RCC 7860 (cell line): ENCODE results near the gene RGS6.

Experiments
- DNase-seq: peaks from one replicate; pipeline ENCODE4 v3.0.0-alpha.2; 2015; ENCODE audit warnings: low spot score
- FAIRE-seq: peaks from 2 replicates; lab custom pipeline; 2012; peaks lifted over from hg19 to GRCh38; lab: Jason Lieb, UNC

The RGS6 gene

DNA sequence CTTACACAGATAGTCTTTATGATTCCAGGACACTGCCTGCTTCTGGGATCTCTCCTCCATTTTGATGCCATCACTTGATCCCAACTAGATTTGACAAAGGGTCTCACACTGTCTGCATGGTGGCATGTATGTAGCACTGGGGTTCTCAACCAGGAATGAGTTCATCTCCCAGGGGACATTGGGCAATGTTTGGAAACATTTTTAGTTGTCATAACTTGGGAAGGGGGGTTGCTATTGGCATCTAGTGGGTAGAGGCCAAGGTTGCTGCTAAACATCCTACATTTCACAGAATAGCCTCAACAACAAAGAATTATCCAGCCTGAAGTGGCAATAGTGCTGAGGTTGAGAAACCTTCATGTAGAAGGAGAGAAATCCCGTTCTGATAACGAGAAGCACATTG lies 585.5 kb downstream of the RGS6 start:
- no peak for FAIRE-seq
- DNase-seq, result no peak

DNA sequence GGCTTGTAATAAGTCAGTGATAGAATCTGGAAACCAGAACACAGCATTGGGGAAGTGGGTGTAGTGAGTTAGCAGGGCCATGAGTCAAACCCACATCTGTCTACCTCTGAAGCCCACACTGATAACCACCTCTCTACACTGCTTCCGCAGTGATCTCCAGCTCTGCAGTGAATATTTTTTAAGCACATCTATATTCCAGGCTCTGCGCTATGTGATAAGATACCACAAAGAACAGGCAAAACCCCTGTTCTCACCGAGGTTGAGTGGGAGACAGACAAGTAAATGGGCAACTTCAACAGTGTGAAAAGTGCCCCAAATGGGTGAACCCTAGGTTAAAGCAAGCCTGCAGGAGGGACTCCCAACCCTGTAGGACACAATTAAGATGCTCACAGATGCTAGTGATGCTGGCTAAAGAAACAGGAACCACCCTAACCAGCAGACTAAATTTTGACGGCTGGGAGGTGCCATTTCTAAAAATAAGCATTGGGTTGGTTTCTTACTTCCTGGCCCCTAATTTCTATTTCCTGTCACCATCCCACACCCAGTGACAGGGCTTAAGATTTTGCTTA lies 586.7 kb downstream of the RGS6 start:
- DNase-seq (no peak), FAIRE-seq (no peak)

DNA sequence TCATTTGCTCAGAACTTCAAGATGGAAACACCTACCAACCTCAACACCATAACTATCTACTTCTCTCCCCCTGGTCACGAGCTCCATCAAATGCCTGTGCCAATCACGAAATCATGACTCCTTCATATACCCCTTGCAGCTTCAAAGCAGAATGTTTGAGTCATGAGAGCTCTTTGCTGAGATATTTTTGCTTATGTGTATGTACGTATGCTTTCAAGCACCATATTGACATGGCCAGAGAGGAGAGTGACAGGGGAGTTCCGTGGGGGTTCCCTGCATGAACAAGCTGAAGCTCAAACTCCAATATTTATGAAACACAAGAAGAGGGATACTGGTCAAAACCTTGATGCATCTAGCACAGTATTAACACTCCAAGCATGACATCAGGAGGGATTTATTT lies 587.3 kb downstream of the RGS6 start:
- FAIRE-seq (no peak), DNase-seq (no peak)

- no peak for FAIRE-seq
- no peak for DNase-seq
Measured at GRCh38 chr14:72521045-72521444, 588.8 kb downstream of the RGS6 start.

GRCh38 chr14:72521968-72522741 lies 589.9 kb downstream of the RGS6 start:
- no peak for DNase-seq
- FAIRE-seq, result no peak

DNA sequence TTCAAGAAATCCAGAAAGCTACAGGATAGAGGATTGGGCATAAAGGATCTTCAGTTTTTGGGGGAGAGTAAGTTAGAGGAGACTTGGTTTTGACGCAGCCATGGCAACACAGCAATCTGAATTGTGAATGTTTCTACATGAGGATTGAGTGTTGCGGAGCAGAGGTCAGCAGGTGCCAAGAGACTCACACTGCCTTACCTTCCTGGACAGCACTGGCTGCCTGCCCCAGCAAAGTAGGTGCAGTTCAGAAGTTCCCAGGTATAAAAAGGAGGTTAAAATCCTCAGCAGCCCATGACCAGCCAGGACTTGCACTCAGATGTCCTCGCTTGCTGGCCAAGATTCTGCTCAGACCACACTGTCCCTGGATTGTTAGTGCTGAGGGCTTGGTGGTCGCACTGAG lies 590.6 kb downstream of the RGS6 start:
- no peak for DNase-seq
- FAIRE-seq, result no peak

DNA sequence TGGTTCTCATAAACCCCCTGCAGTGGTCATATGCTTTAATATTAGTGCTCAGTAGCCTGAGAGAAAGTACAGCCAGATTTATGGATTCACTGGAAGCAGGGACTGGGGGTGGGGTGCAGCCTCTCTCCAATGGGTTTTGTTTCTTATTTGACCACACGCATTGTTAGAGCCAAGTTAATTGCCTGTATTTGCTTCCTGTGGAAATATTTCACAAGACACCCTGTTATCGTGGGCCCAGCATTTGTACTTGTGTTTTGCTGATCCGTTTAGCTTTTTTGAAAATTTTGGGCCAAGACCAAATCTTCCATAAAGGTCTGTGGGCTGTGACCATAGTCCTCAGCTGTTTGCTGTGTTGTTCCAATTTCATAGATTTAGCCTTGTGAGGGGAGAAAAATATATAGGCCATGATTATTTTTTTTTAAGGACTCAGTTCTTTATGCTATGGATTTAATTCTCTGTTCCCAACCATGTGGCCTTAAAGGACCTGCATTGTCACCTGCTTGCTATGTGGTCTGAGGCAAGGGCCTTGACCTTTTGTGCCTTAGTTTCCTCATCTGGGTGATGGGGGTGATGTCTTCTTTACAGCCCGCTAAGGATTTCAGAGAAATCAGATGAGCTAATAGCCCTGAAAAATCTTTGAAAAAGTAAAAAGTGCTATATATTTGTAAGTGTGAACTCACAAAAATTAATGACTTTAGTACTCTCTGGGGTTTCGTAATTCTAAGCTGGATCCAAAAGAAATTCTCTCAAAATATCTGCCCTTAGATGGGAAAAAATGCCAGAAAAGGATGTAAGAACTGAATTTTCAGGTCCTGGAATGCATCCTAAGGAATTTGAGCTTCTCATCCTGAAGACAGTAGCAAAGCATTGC lies 591.4 kb downstream of the RGS6 start:
- DNase-seq (no peak), FAIRE-seq (no peak)

DNA sequence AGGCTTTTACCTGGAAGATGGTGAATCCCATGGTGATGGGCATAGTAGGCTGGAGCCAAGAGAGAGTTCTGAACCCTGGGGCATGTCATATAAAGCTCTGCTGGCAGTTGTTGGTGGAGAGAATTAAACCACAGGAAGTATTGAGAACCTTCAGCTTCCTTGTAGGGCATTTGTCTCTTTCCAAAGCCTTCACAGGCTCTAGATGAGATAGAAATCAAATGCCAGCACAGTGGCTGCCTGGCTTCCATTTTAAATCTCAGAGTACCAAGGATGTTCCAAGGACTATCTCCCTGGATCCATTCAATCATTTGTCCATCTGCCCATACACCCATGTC lies 592.0 kb downstream of the RGS6 start:
- no peak for FAIRE-seq
- no peak for DNase-seq

GRCh38 chr14:72525087-72525915 lies 593.1 kb downstream of the RGS6 start:
- DNase-seq (no peak), FAIRE-seq (no peak)

GRCh38 chr14:72527591-72527990 lies 595.4 kb downstream of the RGS6 start:
- DNase-seq (no peak), FAIRE-seq (no peak)

DNA sequence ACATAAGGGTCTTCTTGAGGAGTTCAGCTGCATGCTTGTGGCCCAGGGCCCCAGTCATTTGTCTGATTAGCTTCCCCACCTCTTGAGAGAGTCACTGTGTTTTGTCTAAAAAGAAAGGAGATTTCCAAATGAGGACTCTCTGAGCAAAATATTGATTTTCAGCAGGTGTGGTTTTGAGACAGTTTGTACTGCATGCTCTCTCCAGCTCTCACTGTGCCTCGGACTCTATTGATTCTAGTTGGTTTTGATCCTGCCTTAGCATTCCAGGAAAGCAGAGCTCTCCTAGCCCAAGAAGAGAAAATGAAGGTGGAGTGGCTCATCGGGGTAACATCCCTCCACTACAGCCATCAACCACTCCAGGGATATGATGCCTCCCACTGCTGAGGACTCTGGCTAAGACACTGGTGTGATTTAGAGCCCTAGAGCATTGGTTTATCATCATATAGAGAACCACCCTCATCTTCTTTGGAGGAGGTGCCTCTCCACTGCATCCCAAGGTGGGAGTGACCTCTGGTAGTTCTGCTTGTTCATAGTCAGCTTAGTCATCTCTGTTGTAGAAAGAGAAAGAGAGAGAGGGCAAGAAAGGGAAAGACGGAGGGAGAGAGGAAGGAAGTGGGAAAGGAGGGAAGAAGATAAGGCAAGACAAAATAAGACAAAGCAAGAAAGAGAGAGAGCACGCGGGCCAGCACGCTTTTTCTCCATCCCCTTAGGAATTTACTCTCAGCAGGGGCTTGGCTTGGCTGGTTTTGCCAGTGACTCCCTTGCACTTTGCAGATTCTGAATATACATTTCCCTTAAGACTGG lies 596.0 kb downstream of the RGS6 start:
- DNase-seq (peak; percentile 9), FAIRE-seq (no peak)

DNA sequence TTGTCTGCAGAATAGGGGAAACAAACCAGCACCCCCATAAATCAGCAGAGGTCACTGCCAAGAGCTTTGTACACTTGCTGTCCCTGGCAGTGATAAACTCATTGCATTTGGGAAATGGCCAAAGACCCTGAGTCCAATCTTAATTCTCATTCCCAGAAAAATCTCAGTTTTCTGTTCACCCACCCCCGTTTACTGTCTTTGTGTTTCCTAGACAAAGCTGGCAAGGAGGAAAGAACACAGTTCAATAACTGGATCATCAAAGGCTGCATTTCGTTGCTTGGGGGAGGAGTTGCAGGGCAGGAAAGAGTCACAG lies 596.6 kb downstream of the RGS6 start:
- DNase-seq, result no peak
- FAIRE-seq, result no peak

GRCh38 chr14:72532686-72533454 lies 600.6 kb downstream of the RGS6 start:
- DNase-seq (no peak), FAIRE-seq (no peak)

GRCh38 chr14:72535485-72535884 lies 603.3 kb downstream of the RGS6 start:
- no peak for DNase-seq
- no peak for FAIRE-seq

DNA sequence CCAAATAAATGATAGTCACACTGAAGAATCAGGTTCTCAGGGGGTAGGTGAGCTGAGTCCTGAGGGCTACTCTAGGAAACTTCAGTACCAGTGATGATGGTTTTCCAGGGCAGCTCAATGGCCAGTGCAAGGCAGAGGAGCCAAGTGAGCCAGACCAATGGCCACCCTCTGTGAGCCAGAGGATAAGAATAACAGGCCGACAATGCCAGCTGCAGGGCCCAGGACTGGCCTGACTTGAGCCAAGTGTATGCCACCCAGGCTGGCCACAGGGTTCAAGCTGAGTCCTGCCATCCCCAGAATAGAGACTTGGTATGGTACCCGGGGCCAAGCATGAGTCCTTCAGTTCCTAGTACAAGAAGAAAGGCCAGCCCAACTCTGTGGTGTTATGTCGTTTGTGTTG lies 606.2 kb downstream of the RGS6 start:
- FAIRE-seq (no peak), DNase-seq (no peak)

GRCh38 chr14:72539661-72540315 lies 607.6 kb downstream of the RGS6 start:
- DNase-seq (no peak), FAIRE-seq (no peak)

DNA sequence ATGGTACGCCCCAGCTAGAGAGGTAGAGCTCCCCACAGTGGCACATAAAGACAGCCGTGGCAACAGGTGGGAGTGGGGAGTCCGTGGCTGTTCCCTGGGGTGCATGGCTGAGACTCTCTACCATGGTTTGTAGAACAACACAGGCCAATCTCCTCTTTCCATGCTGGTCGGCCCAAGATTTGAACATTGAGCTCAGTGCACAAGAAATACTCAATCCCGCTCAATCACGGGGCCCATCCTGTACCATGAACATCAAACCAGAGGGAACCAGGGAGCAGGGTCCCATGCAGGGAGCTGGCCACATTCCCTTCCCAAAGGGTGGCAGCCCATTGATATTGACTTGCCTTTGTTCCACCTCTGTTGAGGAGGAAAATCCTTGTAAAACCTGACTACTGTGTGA lies 608.6 kb downstream of the RGS6 start:
- DNase-seq (no peak), FAIRE-seq (no peak)

DNA sequence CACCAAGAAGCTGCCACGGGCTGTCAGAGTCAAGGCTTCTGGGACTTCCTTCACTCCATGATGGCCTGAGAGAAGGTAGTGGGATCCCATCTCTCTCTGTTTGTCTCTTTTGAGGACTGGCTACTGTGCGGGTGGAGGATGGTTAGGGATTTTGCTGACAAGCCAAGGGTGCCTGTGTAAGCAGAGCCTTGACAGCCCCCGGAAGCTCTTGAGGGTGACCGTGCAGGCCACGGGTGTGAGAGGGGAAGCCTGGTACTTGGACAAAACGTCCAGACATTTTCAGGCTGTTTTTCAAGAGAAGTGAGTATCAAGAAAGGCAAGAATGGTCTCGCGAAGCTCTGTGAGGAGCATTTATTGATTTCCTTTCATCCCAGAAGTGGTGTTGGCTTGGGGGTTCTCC lies 609.3 kb downstream of the RGS6 start:
- FAIRE-seq (no peak), DNase-seq (no peak)

DNA sequence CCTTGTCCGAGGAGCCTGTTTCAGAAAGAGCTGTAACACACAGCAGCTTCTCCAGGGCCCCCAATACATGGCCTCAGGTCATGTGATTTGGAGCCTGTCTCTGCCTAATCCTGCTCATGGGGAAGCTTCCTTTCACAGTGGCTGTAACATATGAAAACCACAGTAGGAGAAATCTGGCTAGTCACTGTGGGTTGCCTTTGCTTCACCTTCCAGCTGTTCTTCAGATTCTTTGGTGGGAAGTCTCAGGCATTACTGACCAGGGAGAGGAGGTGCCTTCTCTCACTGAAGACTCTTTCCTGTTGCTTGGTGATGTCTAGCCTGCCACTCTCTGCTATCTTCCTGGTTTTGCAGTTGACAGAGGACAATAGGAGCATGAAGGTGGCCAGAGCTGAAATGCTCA lies 611.1 kb downstream of the RGS6 start:
- FAIRE-seq (no peak), DNase-seq (no peak)
